ENCODE data around the gene ADCY7. TPM values are rescaled to one million over a fixed set of nuclear protein-coding genes. Genes with fewer than 3 reads are reported as not detected.
A peak's percentile ranks its signal among the peaks of the same experiment; 100 is the strongest.

Gene ADCY7
- total and polyA plus RNA-seq, 9 of the 15 experiments (the other 6 are each of a cell fraction or from before 2014, with no cell fraction given) = 2.3 to 108 (median 28.6) TPM

- TF ChIP-seq KDM1A (IDR thresholded peaks at IDR 0.05) (peak; percentile 77 to 87), ZBTB12 (CRISPR knock-in tag; IDR thresholded peaks at IDR 0.05) (no peak), ZNF407 (IDR thresholded peaks at IDR 0.05; ENCODE audit: low read depth) (no peak), ZNF12 (CRISPR knock-in tag; IDR thresholded peaks at IDR 0.05) (no peak), RBM25 (IDR thresholded peaks at IDR 0.05; ENCODE audit: low read depth, low read length, severe bottlenecking) (peak; percentile 45), MEF2D (tag; conservative IDR thresholded peaks at IDR 0.05; ENCODE audit: low read depth) (no peak), CREB3 (tag; conservative IDR thresholded peaks at IDR 0.05; ENCODE audit: low read depth) (no peak), RBFOX2 (IDR thresholded peaks at IDR 0.05; ENCODE audit: low read depth, low read length) (no peak), CBX3 (IDR thresholded peaks at IDR 0.05; ENCODE audit: borderline replicate concordance in 1 of 2, low read length in 2 of 2) (peak in 1 of 2 experiments; percentile 48; a peak in 1 of 3 replicates), CBX5 (IDR thresholded peaks at IDR 0.05; ENCODE audit: borderline replicate concordance, low read depth) (no peak), RFX1 (IDR thresholded peaks at IDR 0.05) (no peak), CHAMP1 (IDR thresholded peaks at IDR 0.05) (peak; percentile 93), ZSCAN29 (IDR thresholded peaks at IDR 0.05) (no peak), GATAD2B (IDR thresholded peaks at IDR 0.05; ENCODE audit: borderline replicate concordance) (no peak)
Observed at GRCh38 chr16:50278251-50278650, 11.9 kb downstream of the ADCY7 start (continued).
